Measurements from ENCODE around the gene CABLES2. TPM values are rescaled to one million over a fixed set of nuclear protein-coding genes. Genes with fewer than 3 reads are reported as not detected.

The CABLES2 gene
- total RNA-seq, 1 donor from 2014 or later: 6.4 TPM

DNA sequence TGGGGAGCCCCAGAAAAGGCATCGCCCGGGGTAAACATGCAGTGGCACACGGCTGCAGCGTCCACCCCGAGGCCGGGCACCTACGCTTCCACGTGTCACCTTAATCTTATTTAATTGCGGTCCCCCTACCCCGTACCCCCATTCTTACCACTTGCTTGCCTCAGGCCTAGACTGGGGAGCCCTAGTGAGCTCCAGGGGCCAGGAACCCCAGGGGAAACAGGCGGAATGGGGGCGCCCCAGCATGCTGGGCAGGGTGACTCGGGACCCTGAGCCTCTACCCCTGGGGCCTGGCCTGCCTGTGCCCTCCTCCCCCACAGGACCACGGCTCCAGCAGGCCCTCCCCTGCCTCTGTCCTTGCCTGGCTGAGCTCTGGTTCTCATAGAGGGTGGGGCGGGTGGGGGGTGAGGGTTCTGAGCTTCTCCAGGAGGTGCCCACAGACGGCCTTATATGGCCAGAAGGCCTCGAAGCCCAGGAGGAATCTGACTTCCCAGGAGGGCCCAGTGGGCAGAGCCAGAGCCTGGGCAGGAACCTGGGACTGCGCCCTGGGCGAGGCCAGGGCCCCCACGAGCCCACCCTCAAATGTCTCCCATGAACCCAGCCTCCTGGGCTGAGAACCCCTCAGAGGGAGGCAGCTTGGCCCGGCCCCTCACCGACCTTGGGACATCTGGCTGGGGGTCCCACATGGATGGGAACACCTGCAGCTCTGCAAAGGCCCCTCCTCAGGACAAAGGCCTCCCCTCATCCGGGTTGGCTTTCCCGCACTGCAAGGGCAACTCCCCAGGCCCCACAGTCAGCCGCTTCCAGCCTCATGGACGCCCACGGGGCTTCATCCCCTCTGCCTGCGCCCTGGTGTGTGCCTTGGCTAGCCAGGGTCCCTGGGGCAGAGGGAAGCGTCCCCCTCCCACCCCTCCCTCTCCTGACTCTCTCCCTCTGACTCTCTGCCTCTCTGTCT, 34.8 kb downstream of the CABLES2 start:
- Mint-ChIP-seq H3K4me1 (ENCODE audit: low read depth) (peaks cover 64% of the 10 kb centered on the region), H3K27ac (ENCODE audit: unreplicated experiment) (no peak overlapping the region), H3K27me3 (ENCODE audit: low read depth) (no peaks in the 10 kb centered on the region), H3K36me3 (ENCODE audit: low read depth) (no peaks in the 10 kb centered on the region), H3K9me3 (ENCODE audit: low read depth) (no peaks in the 10 kb centered on the region), H3K4me3 (ENCODE audit: unreplicated experiment) (no peak overlapping the region)
- TF ChIP-seq, protein P1, sequence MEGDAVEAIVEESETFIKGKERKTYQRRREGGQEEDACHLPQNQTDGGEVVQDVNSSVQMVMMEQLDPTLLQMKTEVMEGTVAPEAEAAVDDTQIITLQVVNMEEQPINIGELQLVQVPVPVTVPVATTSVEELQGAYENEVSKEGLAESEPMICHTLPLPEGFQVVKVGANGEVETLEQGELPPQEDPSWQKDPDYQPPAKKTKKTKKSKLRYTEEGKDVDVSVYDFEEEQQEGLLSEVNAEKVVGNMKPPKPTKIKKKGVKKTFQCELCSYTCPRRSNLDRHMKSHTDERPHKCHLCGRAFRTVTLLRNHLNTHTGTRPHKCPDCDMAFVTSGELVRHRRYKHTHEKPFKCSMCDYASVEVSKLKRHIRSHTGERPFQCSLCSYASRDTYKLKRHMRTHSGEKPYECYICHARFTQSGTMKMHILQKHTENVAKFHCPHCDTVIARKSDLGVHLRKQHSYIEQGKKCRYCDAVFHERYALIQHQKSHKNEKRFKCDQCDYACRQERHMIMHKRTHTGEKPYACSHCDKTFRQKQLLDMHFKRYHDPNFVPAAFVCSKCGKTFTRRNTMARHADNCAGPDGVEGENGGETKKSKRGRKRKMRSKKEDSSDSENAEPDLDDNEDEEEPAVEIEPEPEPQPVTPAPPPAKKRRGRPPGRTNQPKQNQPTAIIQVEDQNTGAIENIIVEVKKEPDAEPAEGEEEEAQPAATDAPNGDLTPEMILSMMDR (IDR thresholded peaks at IDR 0.05): no peak
- no peak for DNase-seq (ENCODE audit: low spot score)

DNA sequence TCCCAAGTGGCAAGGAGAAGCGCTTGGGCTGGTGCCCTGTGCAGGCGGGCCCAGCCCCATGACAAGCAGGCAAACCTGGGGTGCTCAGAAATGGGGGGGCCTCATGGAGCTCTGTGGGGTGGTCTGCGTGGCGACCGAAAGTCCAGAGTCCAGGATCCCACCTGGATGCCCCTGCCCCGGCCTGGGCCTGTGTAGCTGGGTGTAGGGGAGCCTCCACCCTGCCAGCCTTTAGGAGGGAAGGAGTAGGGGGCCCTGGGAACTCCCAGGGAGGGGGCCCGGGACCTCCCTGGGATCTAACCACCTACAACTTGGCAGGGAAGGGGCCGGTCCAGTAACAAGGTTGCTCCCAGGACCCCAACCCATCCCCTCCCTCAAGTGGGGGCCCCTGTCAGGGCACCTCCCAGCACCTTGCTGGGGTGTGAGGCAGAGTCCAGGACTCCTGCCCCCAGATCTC, 35.5 kb downstream of the CABLES2 start:
- no peak overlapping the region for H3K4me3 Mint-ChIP-seq (ENCODE audit: unreplicated experiment)
- H3K4me1 Mint-ChIP-seq (ENCODE audit: low read depth): peaks cover 57% of the 10 kb centered on the region
- no peaks in the 10 kb centered on the region for H3K27me3 Mint-ChIP-seq (ENCODE audit: low read depth)
- TF ChIP-seq, protein P1 (IDR thresholded peaks at IDR 0.05): no peak
- no peaks in the 10 kb centered on the region for H3K9me3 Mint-ChIP-seq (ENCODE audit: low read depth)
- no peaks in the 10 kb centered on the region for H3K36me3 Mint-ChIP-seq (ENCODE audit: low read depth)
- DNase-seq (ENCODE audit: low spot score): no peak
- no peak overlapping the region for H3K27ac Mint-ChIP-seq (ENCODE audit: unreplicated experiment)

DNA sequence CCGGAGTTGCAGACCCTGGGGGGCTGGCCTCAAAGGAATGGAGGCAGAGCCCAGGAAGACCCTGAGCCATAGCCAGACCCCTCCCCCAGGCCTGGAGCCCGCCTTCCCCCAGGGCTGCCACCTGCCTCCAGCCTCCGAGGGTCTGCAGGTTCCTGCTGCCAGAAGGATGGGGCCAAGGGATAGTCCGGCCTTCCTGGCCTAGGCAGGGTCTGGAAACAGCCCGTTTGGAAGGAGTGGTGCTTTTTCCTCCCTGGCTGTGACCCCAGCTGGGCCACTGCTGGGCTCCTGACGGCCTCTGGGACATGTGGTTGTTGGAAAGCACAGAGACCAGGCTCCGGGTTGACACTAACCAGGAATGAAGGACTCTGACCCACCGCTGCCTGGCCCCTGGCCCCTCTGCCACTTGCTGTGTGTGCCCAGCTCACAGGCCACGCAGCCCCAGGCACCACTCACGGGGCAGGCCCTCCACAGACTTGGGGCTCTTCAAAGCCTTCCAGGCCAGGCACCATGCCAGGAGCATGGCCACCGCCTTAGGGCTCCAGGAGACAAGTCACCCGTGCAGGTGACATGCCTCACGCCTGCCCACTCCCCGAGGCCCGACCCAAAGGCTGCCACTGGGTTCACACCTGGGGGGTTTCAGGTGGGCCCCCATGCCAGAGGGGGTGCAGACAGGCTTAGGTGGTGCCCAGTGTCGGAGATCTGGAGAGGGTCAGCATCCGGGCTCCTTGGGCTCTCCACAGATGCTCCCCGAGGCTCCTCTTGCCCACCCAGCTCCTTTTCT, 36.1 kb downstream of the CABLES2 start:
- Mint-ChIP-seq H3K27me3 (ENCODE audit: low read depth) (no peaks in the 10 kb centered on the region), H3K4me3 (ENCODE audit: unreplicated experiment) (no peak overlapping the region), H3K4me1 (ENCODE audit: low read depth) (peaks cover 54% of the 10 kb centered on the region), H3K27ac (ENCODE audit: unreplicated experiment) (peak overlapping the region; percentile 65), H3K9me3 (ENCODE audit: low read depth) (no peaks in the 10 kb centered on the region), H3K36me3 (ENCODE audit: low read depth) (no peaks in the 10 kb centered on the region)
- TF ChIP-seq, protein P1 (IDR thresholded peaks at IDR 0.05): no peak
- no peak for DNase-seq (ENCODE audit: low spot score)

DNA sequence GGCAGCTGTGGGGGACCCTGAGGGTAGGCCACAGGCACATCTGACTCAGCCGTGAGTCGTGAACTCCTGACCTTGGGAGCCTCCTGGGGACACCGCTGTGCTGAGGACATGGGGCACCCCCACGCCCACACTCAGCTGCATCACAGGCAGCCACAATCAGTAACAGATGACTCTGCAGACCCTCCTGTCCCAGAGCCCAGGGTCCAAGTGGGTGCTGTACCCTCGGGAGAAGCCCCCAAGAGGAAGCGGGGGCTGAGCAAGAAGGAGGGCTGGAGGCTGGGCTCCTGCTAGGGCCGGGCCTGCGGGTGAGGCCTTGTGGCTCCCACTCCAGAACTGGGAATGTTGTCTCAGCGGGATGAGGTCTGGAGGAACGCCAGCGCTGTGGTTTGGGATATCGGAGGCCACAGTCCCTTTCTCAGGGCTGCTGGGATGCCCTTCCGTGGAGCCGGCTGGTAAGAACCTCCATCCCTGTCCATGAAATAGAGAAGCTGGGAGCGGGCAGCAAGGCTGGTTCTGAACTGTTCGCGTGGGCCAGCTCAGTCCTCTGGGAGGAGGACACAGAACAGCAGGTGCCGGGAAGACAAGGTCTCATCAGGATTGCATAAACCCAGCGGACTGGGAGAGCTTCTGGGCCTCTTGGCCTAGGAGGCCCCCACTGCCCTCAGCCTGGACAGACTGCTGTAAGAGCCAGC, 36.8 kb downstream of the CABLES2 start:
- peak overlapping the region; percentile 65 for H3K27ac Mint-ChIP-seq (ENCODE audit: unreplicated experiment)
- DNase-seq (ENCODE audit: low spot score): no peak
- H3K4me3 Mint-ChIP-seq (ENCODE audit: unreplicated experiment): no peak overlapping the region
- TF ChIP-seq, protein P1 (IDR thresholded peaks at IDR 0.05): no peak
- H3K9me3 Mint-ChIP-seq (ENCODE audit: low read depth): no peaks in the 10 kb centered on the region
- no peaks in the 10 kb centered on the region for H3K36me3 Mint-ChIP-seq (ENCODE audit: low read depth)
- H3K27me3 Mint-ChIP-seq (ENCODE audit: low read depth): no peaks in the 10 kb centered on the region
- peaks cover 50% of the 10 kb centered on the region for H3K4me1 Mint-ChIP-seq (ENCODE audit: low read depth)

DNA sequence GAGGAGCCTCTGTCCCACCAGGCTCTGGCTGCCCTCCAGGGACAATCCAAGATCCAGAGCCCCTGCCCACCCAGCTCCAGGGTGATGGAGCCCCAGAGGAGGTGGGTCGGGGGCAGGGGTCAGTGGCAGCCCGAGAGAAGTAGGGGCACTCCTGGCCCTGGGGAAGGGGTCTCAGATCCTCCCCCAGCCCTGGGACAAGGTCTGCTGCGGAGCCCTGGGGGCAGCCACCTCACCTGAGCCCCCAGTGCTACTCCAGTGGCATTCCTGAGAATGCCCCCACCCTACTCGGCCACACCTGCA, 37.3 kb downstream of the CABLES2 start:
- Mint-ChIP-seq H3K27me3 (ENCODE audit: low read depth) (no peaks in the 10 kb centered on the region), H3K9me3 (ENCODE audit: low read depth) (no peaks in the 10 kb centered on the region), H3K4me3 (ENCODE audit: unreplicated experiment) (no peak overlapping the region), H3K36me3 (ENCODE audit: low read depth) (no peaks in the 10 kb centered on the region), H3K4me1 (ENCODE audit: low read depth) (peaks cover 51% of the 10 kb centered on the region), H3K27ac (ENCODE audit: unreplicated experiment) (peak overlapping the region; percentile 87)
- no peak for DNase-seq (ENCODE audit: low spot score)
- TF ChIP-seq, protein P1 (IDR thresholded peaks at IDR 0.05): no peak
